HepG2 (cell line): ENCODE results near the gene CIAO2B. TPM values are rescaled to one million over a fixed set of nuclear protein-coding genes. Genes with fewer than 3 reads are reported as not detected.

ENCODE experiments used
- CHD2 ChIP-seq: IDR thresholded peaks from 2 replicates; pipeline ENCODE4 v1.6.1; 2011; ENCODE audit warnings: low read depth, low read length, improper control_type of control experiment
- HES4 ChIP-seq: sonication (generic); formaldehyde crosslinking; IDR thresholded peaks from 2 replicates; pipeline ENCODE4 v1.9.0; 2021; ENCODE audit warnings: mild to moderate bottlenecking, missing genetic modification reagents, borderline replicate concordance
- IRF9 ChIP-seq: sonication (generic); formaldehyde crosslinking; IDR thresholded peaks from 2 replicates; pipeline ENCODE4 v1.8.0; 2022; ENCODE audit warnings: missing genetic modification reagents, mild to moderate bottlenecking, borderline replicate concordance
- NAIF1 ChIP-seq: sonication (generic); formaldehyde crosslinking; IDR thresholded peaks from 2 replicates; pipeline ENCODE4 v1.5.0; 2020; ENCODE audit warnings: mild to moderate bottlenecking, missing genetic modification reagents, borderline replicate concordance
- PAXIP1 ChIP-seq: sonication (generic); formaldehyde crosslinking; conservative IDR thresholded peaks from 2 replicates; pipeline ENCODE4 v1.4.0; 2020; ENCODE audit warnings: mild to moderate bottlenecking, missing genetic modification reagents, moderate library complexity
- PHF20 ChIP-seq: sonication (generic); formaldehyde crosslinking; IDR thresholded peaks from 2 replicates; pipeline ENCODE4 v1.5.0; 2020; ENCODE audit warnings: mild to moderate bottlenecking, missing genetic modification reagents
- UBTF ChIP-seq: sonication (generic); formaldehyde crosslinking; IDR thresholded peaks from 2 replicates; pipeline ENCODE4 v1.4.0; 2020; ENCODE audit warnings: mild to moderate bottlenecking, missing genetic modification reagents
- ZBTB1 ChIP-seq: sonication (generic); formaldehyde crosslinking; IDR thresholded peaks from 2 replicates; pipeline ENCODE4 v1.4.0; 2020; ENCODE audit warnings: missing genetic modification reagents, borderline replicate concordance
- ZNF367 ChIP-seq: sonication (generic); formaldehyde crosslinking; IDR thresholded peaks from 2 replicates; pipeline ENCODE4 v1.4.0; 2020; ENCODE audit warnings: missing genetic modification reagents, borderline replicate concordance
- ZNF460 ChIP-seq: sonication (generic); formaldehyde crosslinking; IDR thresholded peaks from 2 replicates; pipeline ENCODE4 v1.5.1; 2020; ENCODE audit warnings: missing genetic modification reagents, mild to moderate bottlenecking, borderline replicate concordance
- ZNF512B ChIP-seq: sonication (generic); formaldehyde crosslinking; IDR thresholded peaks from 2 replicates; pipeline ENCODE4 v1.5.1; 2020; ENCODE audit warnings: missing genetic modification reagents, mild to moderate bottlenecking, borderline replicate concordance
- ZNF646 ChIP-seq: sonication (generic); formaldehyde crosslinking; IDR thresholded peaks from 2 replicates; pipeline ENCODE4 v1.9.0; 2021; ENCODE audit warnings: mild to moderate bottlenecking, missing genetic modification reagents
- polyA plus RNA-seq, 8 experiments: library from polyadenylated mRNA; depleted of rRNA in 3 of 8; stranded (reverse) in 7 of 8; unstranded in 1 of 8; fragments of >200 nt; fragmentation: Illumina TruSeq in 4 of 8; extraction: Trizol in 4 of 8; gene quantifications; 2 replicates each; pipeline versions ENCODE4 v1.2.1 to v1.2.3, GENCODE V29; 2011 to 2016; ENCODE audit warnings: low read depth in 4 of 8, missing spikeins in 1 of 8, mixed read lengths in 1 of 8; ENCODE audit not compliant: insufficient read depth in 1 of 8
- total RNA-seq, 5 experiments: library from RNA; depleted of rRNA; stranded (reverse); fragments of >200 nt; fragmentation: Illumina TruSeq; extraction: Trizol; gene quantifications; 2 replicates each; pipeline ENCODE4 v1.2.3, GENCODE V29; 2016; ENCODE audit warnings: low read depth in 1 of 5

Gene CIAO2B
- total and polyA plus RNA-seq, 2 of the 13 experiments (the other 11 are each of a cell fraction or from before 2014, with no cell fraction given) = 157 to 293 TPM

- no peak for TF ChIP-seq HES4 (CRISPR knock-in tag)
- no peak for TF ChIP-seq NAIF1 (CRISPR knock-in tag)
- no peak for TF ChIP-seq CHD2
- TF ChIP-seq ZNF367 (CRISPR knock-in tag) = no peak
- no peak for TF ChIP-seq ZBTB1 (CRISPR knock-in tag)
- TF ChIP-seq ZNF646 (CRISPR knock-in tag) = no peak
- no peak for TF ChIP-seq PHF20
- TF ChIP-seq PAXIP1 (CRISPR knock-in tag) = 0 out of 2 replicates have a peak, but pooled peaks have one; percentile 35
- TF ChIP-seq ZNF512B (CRISPR knock-in tag) = no peak
- TF ChIP-seq ZNF460 (CRISPR knock-in tag) = no peak
- TF ChIP-seq UBTF (CRISPR knock-in tag) = no peak
- no peak for TF ChIP-seq IRF9 (CRISPR knock-in tag)
Observed at GRCh38 chr16:66917741-66918140, 16.5 kb downstream of the CIAO2B start (continued).
